GM18867 (cell line): ENCODE measurements around the gene CLCN4.

Experiments used
- ATAC-seq: cut with Tn5 transposase; IDR thresholded peaks from one replicate; pipeline ENCODE4 v1.9.1; 2021; ENCODE audit warnings: mild to moderate bottlenecking, moderate library complexity; ENCODE audit not compliant: unreplicated experiment

Gene CLCN4

GRCh38 chrX:10166248-10166716 lies 9.5 kb downstream of the CLCN4 start:
- no peak for ATAC-seq

- ATAC-seq = no peak
Observed at GRCh38 chrX:10166731-10167151, 10.0 kb downstream of the CLCN4 start.

GRCh38 chrX:10167573-10167972 lies 10.8 kb downstream of the CLCN4 start:
- peak; percentile 61 for ATAC-seq

GRCh38 chrX:10168226-10168625 lies 11.5 kb downstream of the CLCN4 start:
- no peak for ATAC-seq

GRCh38 chrX:10169175-10169574 lies 12.4 kb downstream of the CLCN4 start:
- no peak for ATAC-seq

GRCh38 chrX:10171249-10171648 lies 14.5 kb downstream of the CLCN4 start:
- no peak for ATAC-seq

- ATAC-seq = no peak
Observed at GRCh38 chrX:10172877-10173276, 16.1 kb downstream of the CLCN4 start.

- ATAC-seq = no peak
Observed at GRCh38 chrX:10173331-10173900, 16.6 kb downstream of the CLCN4 start.

GRCh38 chrX:10174051-10174450 lies 17.3 kb downstream of the CLCN4 start:
- no peak for ATAC-seq

GRCh38 chrX:10174810-10175209 lies 18.0 kb downstream of the CLCN4 start:
- ATAC-seq = no peak

GRCh38 chrX:10175319-10175871 lies 18.6 kb downstream of the CLCN4 start:
- no peak for ATAC-seq

- ATAC-seq = no peak
Observed at GRCh38 chrX:10176121-10177003, 19.6 kb downstream of the CLCN4 start.

GRCh38 chrX:10177004-10177396 lies 20.2 kb downstream of the CLCN4 start:
- no peak for ATAC-seq

GRCh38 chrX:10177601-10178000 lies 20.8 kb downstream of the CLCN4 start:
- ATAC-seq = no peak

GRCh38 chrX:10178866-10179463 lies 22.2 kb downstream of the CLCN4 start:
- no peak for ATAC-seq

GRCh38 chrX:10183760-10184159 lies 27.0 kb downstream of the CLCN4 start:
- no peak for ATAC-seq

- no peak for ATAC-seq
Observed at GRCh38 chrX:10184411-10184810, 27.6 kb downstream of the CLCN4 start.

GRCh38 chrX:10186355-10186754 lies 29.6 kb downstream of the CLCN4 start:
- ATAC-seq = no peak

GRCh38 chrX:10187421-10187820 lies 30.6 kb downstream of the CLCN4 start:
- ATAC-seq = no peak

- peak; percentile 86 for ATAC-seq
Observed at GRCh38 chrX:10189317-10190268, 32.8 kb downstream of the CLCN4 start.
